Parathyroid adenoma (tissue), 2 donors: Measurements from ENCODE around the gene TEKT5.
"Not testable (repeated sequence)": the region's sequence is repeated elsewhere in the genome, so short reads cannot be mapped to it uniquely, and the experiment has no call there.

ENCODE experiments used
- H2AFZ ChIP-seq: fragments of 300-600 bp; sonication (generic); one replicate; pipeline ENCODE4 v1.7.0; 2017; ENCODE audit warnings: antibody characterized with exemption, mild to moderate bottlenecking
- H3K27ac ChIP-seq: fragments of 300-600 bp; sonication (generic); one replicate; pipeline ENCODE4 v1.7.0; 2017
- H3K27me3 ChIP-seq: fragments of 300-600 bp; sonication (generic); one replicate; pipeline ENCODE4 v1.7.0; 2017; ENCODE audit warnings: low read length; ENCODE audit not compliant: control insufficient read depth, insufficient read depth
- H3K36me3 ChIP-seq: fragments of 300-600 bp; sonication (generic); one replicate; pipeline ENCODE4 v1.7.0; 2017; ENCODE audit warnings: low read length; ENCODE audit not compliant: control insufficient read depth, insufficient read depth
- H3K4me1 ChIP-seq: fragments of 300-600 bp; sonication (generic); one replicate; pipeline ENCODE4 v1.7.0; 2017; ENCODE audit warnings: control low read depth
- H3K4me2 ChIP-seq: fragments of 300-600 bp; sonication (generic); one replicate; pipeline ENCODE4 v1.7.0; 2017; ENCODE audit warnings: low read length
- H3K4me3 ChIP-seq: fragments of 300-600 bp; sonication (generic); one replicate; pipeline ENCODE4 v1.7.0; 2017; ENCODE audit warnings: low read depth, low read length
- H3K79me2 ChIP-seq: fragments of 300-600 bp; sonication (generic); one replicate; pipeline ENCODE4 v1.7.0; 2017; ENCODE audit warnings: control low read depth
- H3K9ac ChIP-seq: fragments of 300-600 bp; sonication (generic); one replicate; pipeline ENCODE4 v1.7.0; 2017; ENCODE audit warnings: mild to moderate bottlenecking
- H3K9me3 ChIP-seq: fragments of 300-600 bp; sonication (generic); one replicate; pipeline ENCODE4 v1.7.0; 2017; ENCODE audit warnings: low read length; ENCODE audit not compliant: control insufficient read depth
- CTCF ChIP-seq: fragments of 300-600 bp; sonication (generic); IDR thresholded peaks from one replicate; pipeline ENCODE4 v1.7.0; 2017; ENCODE audit warnings: antibody characterized with exemption, mild to moderate bottlenecking
- donor health status: primary hyperparathyroidism.

TEKT5 gene

GRCh38 chr16:10640934-10641333, 53.8 kb downstream of the TEKT5 start:
- H3K27me3 ChIP-seq: no peaks in the 10 kb centered on the region
- H2AFZ ChIP-seq: no peak overlapping the region
- no peaks in the 10 kb centered on the region for H3K4me1 ChIP-seq
- TF ChIP-seq CTCF: no peak
- H3K79me2 ChIP-seq: no peaks in the 10 kb centered on the region
- H3K9me3 ChIP-seq: no peaks in the 10 kb centered on the region
- H3K36me3 ChIP-seq: no peaks in the 10 kb centered on the region
- H3K9ac ChIP-seq: no peak overlapping the region
- H3K4me3 ChIP-seq: no peak overlapping the region
- no peak overlapping the region for H3K27ac ChIP-seq
- no peak overlapping the region for H3K4me2 ChIP-seq

- TF ChIP-seq CTCF: no peak
- H3K27me3 ChIP-seq: no peaks in the 10 kb centered on the region
- no peaks in the 10 kb centered on the region for H3K4me1 ChIP-seq
- no peaks in the 10 kb centered on the region for H3K36me3 ChIP-seq
- no peak overlapping the region for H2AFZ ChIP-seq
- H3K9ac ChIP-seq: no peak overlapping the region
- no peak overlapping the region for H3K4me3 ChIP-seq
- H3K4me2 ChIP-seq: no peak overlapping the region
- H3K79me2 ChIP-seq: no peaks in the 10 kb centered on the region
- H3K9me3 ChIP-seq: no peaks in the 10 kb centered on the region
- no peak overlapping the region for H3K27ac ChIP-seq
Observed at GRCh38 chr16:10638101-10638500, 56.6 kb downstream of the TEKT5 start.

GRCh38 chr16:10637337-10638037, 57.2 kb downstream of the TEKT5 start:
- no peaks in the 10 kb centered on the region for H3K36me3 ChIP-seq
- no peaks in the 10 kb centered on the region for H3K4me1 ChIP-seq
- no peak overlapping the region for H3K4me3 ChIP-seq
- H3K9ac ChIP-seq: no peak overlapping the region
- no peak for TF ChIP-seq CTCF
- H3K4me2 ChIP-seq: no peak overlapping the region
- H3K9me3 ChIP-seq: no peaks in the 10 kb centered on the region
- no peak overlapping the region for H2AFZ ChIP-seq
- H3K27me3 ChIP-seq: no peaks in the 10 kb centered on the region
- H3K27ac ChIP-seq: no peak overlapping the region
- H3K79me2 ChIP-seq: no peaks in the 10 kb centered on the region

GRCh38 chr16:10635365-10636021, 59.2 kb downstream of the TEKT5 start:
- Histone ChIP-seq H3K27me3 (no peaks in the 10 kb centered on the region), H3K4me2 (no peak overlapping the region), H2AFZ (no peak overlapping the region), H3K79me2 (no peaks in the 10 kb centered on the region), H3K9me3 (no peaks in the 10 kb centered on the region), H3K36me3 (no peaks in the 10 kb centered on the region), H3K4me3 (no peak overlapping the region), H3K27ac (no peak overlapping the region), H3K9ac (no peak overlapping the region), H3K4me1 (no peaks in the 10 kb centered on the region)
- TF ChIP-seq CTCF: no peak

- not testable (repeated sequence) for H3K27ac ChIP-seq, H3K4me2 ChIP-seq, H3K4me3 ChIP-seq, H3K4me1 ChIP-seq, H3K27me3 ChIP-seq, H3K9me3 ChIP-seq, H3K9ac ChIP-seq, H3K79me2 ChIP-seq, H3K36me3 ChIP-seq, H2AFZ ChIP-seq
Observed at GRCh38 chr16:10633429-10633828, 61.3 kb downstream of the TEKT5 start.
